GM18499 (cell line): ENCODE results near the gene WDFY2.
"Not testable (repeated sequence)": the region's sequence is repeated elsewhere in the genome, so short reads cannot be mapped to it uniquely, and the experiment has no call there.

Experiments
- ATAC-seq: cut with Tn5 transposase; IDR thresholded peaks from one replicate; pipeline ENCODE4 v1.9.1; 2021; ENCODE audit warnings: moderate number of reproducible peaks; ENCODE audit not compliant: insufficient read depth, unreplicated experiment

WDFY2 gene

GRCh38 chr13:51688937-51689662 lies 104.8 kb downstream of the WDFY2 start:
- ATAC-seq, result no peak

GRCh38 chr13:51689663-51689996 lies 105.4 kb downstream of the WDFY2 start:
- no peak for ATAC-seq

GRCh38 chr13:51695677-51696076 lies 111.4 kb downstream of the WDFY2 start:
- ATAC-seq, result not testable (repeated sequence)

- no peak for ATAC-seq
These were observed 112.9 kb downstream of the WDFY2 start for GRCh38 chr13:51697181-51697580.

GRCh38 chr13:51697855-51698254 lies 113.6 kb downstream of the WDFY2 start:
- ATAC-seq, result no peak

- ATAC-seq, result no peak
These were observed 114.1 kb downstream of the WDFY2 start for GRCh38 chr13:51698352-51698751.

GRCh38 chr13:51704399-51705313 lies 120.4 kb downstream of the WDFY2 start:
- peak; percentile 60 for ATAC-seq

- no peak for ATAC-seq
These were observed 123.2 kb downstream of the WDFY2 start for GRCh38 chr13:51707461-51707860.

- ATAC-seq, result no peak
These were observed 129.5 kb downstream of the WDFY2 start for GRCh38 chr13:51713807-51714206.

GRCh38 chr13:51714663-51715168 lies 130.5 kb downstream of the WDFY2 start:
- ATAC-seq, result no peak

GRCh38 chr13:51715613-51716012 lies 131.4 kb downstream of the WDFY2 start:
- no peak for ATAC-seq

- ATAC-seq, result no peak
These were observed 133.6 kb downstream of the WDFY2 start for GRCh38 chr13:51717786-51718398.

GRCh38 chr13:51719394-51719793 lies 135.1 kb downstream of the WDFY2 start:
- no peak for ATAC-seq

GRCh38 chr13:51721496-51721895 lies 137.2 kb downstream of the WDFY2 start:
- no peak for ATAC-seq

- ATAC-seq, result no peak
These were observed 139.3 kb downstream of the WDFY2 start for GRCh38 chr13:51723529-51723928.

- no peak for ATAC-seq
These were observed 140.5 kb downstream of the WDFY2 start for GRCh38 chr13:51724721-51725120.

GRCh38 chr13:51726446-51727193 lies 142.4 kb downstream of the WDFY2 start:
- no peak for ATAC-seq

- ATAC-seq, result no peak
These were observed 143.5 kb downstream of the WDFY2 start for GRCh38 chr13:51727634-51728274.

- ATAC-seq, result no peak
These were observed 144.0 kb downstream of the WDFY2 start for GRCh38 chr13:51728275-51728673.

GRCh38 chr13:51728972-51729371 lies 144.7 kb downstream of the WDFY2 start:
- ATAC-seq, result no peak
